Urothelium cell line (cell line): ENCODE data around the gene ZNF699.
"Not testable (repeated sequence)": the region's sequence is repeated elsewhere in the genome, so short reads cannot be mapped to it uniquely, and the experiment has no call there.

Experiments used
- DNase-seq: peaks from one replicate; pipeline ENCODE4 v3.0.0; 2011; ENCODE audit warnings: low spot score, mixed read lengths
- FAIRE-seq: peaks from 2 replicates; lab custom pipeline; 2011; peaks lifted over from hg19 to GRCh38; lab: Jason Lieb, UNC

Gene ZNF699

DNA sequence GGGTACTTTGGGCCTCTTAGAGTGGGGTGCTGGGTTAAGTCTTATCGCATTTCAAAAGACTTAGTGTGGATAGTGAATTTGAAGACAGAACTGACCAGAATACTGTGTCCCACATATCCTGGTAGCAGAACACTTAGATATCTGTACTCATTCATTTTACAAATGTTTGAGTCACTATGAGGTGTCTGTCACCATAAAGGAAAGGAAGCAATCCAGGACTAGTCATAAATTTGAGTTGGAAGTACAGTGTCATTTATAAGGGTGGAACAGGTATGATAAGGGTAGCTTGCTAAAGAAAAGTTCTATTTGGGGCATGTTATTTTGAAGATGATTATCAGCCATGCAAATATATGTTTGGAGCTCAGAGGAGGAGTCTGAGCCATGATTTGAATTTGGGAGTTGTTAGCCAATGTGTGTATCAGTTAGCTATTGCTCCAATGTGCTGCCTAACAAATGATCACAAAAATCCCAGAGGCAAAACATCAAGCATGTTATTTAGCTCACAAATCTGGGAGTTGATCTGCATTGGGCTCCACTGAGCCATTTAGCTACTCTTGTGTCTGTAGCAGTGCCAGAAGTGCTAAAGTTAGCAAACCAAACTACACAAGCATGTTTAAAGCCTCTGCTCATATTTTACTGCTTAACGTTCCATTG is 20.3 kb downstream of the ZNF699 start:
- DNase-seq (no peak), FAIRE-seq (no peak)

DNA sequence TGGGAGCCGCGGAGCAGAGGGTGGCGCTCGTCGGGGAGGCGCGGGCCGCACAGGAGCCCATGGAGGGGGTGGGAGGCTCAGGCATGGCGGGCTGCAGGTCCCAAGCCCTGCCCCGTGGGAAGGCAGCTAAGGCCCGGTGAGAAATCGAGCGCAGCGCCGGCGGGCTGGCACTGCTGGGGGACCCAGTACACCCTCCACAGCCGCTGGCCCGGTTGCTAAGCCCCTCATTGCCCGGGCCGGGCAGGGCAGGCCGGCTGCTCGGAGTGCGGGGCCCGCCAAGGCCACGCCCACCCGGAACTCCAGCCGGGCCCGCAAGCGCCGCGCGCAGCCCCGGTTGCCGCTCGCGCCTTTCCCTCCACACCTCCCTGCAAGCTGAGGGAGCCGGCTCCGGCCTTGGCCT is 26.2 kb downstream of the ZNF699 start:
- not testable (repeated sequence) for FAIRE-seq

DNA sequence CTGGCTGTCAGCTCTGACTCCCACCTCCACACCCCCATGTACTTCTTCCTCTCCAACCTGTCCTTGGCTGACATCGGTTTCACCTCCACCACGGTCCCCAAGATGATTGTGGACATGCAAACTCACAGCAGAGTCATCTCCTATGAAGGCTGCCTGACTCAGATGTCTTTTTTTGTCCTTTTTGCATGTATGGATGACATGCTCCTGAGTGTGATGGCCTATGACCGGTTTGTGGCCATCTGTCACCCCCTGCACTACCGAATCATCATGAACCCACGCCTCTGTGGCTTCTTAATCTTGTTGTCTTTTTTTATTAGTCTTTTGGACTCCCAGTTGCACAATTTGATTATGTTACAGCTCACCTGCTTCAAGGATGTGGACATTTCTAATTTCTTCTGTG is 58.4 kb downstream of the ZNF699 start:
- no peak for DNase-seq
- no peak for FAIRE-seq

More for the DNA sequence above, 26.2 kb downstream of the ZNF699 start:
- not testable (repeated sequence) for DNase-seq

DNA sequence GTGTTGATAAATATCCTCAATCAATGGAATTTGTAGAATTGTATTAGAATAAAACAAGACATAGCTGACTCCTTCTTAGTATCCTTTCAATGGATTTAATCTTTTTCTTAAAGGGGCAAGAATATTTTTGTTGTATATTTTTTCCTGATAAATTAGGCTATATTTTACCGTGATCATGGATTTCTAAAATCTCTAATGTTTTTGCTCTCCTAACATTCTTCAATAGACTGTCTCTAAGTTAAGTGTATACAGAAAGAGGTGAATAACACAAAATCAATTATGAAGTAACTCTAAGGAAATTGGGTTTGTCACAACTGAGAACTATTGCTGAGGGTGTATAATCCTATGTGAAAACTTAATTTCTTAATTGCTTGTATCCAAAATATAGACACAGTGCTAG is 59.0 kb downstream of the ZNF699 start, which contains the start of gene OR7E24:
Gene OR7E24 (plus strand): TSS at position 301 of the 400 bp plus-strand sequence. CDS start 114 bp downstream, outside the sequence.
- FAIRE-seq (no peak), DNase-seq (no peak)
